Uterus (tissue), 4 donors: ENCODE results near the gene AADACL4. TPM values are rescaled to one million over a fixed set of nuclear protein-coding genes. Genes with fewer than 3 reads are reported as not detected.

ENCODE experiments used
- DNase-seq, 2 donors: peaks; one replicate each; pipeline ENCODE4 v3.0.0-alpha.2; 2019 to 2020
- H3K27ac ChIP-seq, 2 donors: fragments of 200-600 bp; sonication (generic); 1 replicate in 1 of 2; 2 replicates in 1 of 2; pipeline ENCODE4 v1.5.1; 2016 to 2018
- H3K27me3 ChIP-seq, 2 donors: fragments of 200-600 bp; sonication (generic); one replicate each; pipeline ENCODE4 v1.5.1; 2018 to 2019; ENCODE audit warnings: control low read depth in 1 of 2
- H3K36me3 ChIP-seq, 2 donors: fragments of 200-600 bp; sonication (generic); one replicate each; pipeline ENCODE4 v1.5.1; 2019; ENCODE audit warnings: control low read depth in 1 of 2
- H3K4me1 ChIP-seq, 2 donors: fragments of 200-600 bp; sonication (generic); one replicate each; pipeline ENCODE4 v1.5.1; 2018 to 2019; ENCODE audit warnings: control low read depth in 1 of 2
- H3K4me3 ChIP-seq, 2 donors: fragments of 200-600 bp; sonication (generic); 1 replicate in 1 of 2; 2 replicates in 1 of 2; pipeline ENCODE4 v1.5.1; 2018 to 2019; ENCODE audit warnings: mild to moderate bottlenecking in 1 of 2
- H3K9me3 ChIP-seq, 2 donors: fragments of 200-600 bp; sonication (generic); one replicate each; pipeline ENCODE4 v1.5.1; 2019; ENCODE audit warnings: control low read depth in 1 of 2
- CTCF ChIP-seq, 4 experiments: fragments of 200-600 bp in 2 of 4; fragments of 450-650 bp in 2 of 4; sonication (generic) in 2 of 4; IDR thresholded peaks; one replicate each; pipeline ENCODE4 v1.5.1; 2016 to 2019; ENCODE audit warnings: antibody characterized with exemption in 4 of 4, mild to moderate bottlenecking in 2 of 4, moderate library complexity in 1 of 4
- POLR2A ChIP-seq, 2 donors: fragments of 450-650 bp; IDR thresholded peaks; one replicate each; pipeline ENCODE4 v1.6.1; 2016; ENCODE audit warnings: antibody characterized with exemption in 2 of 2, mild to moderate bottlenecking in 1 of 2, moderate library complexity in 1 of 2
- intact Hi-C: fragments of 100-400 bp; cut with DNase I; formaldehyde crosslinking; loops from one replicate; pipeline ENCODE4 v1.15.1; 2023; ENCODE audit warnings: low total_unique reads
- total RNA-seq, 4 donors: library from RNA; depleted of rRNA in 3 of 4; stranded (reverse); fragments of >200 nt in 3 of 4; gene quantifications; one replicate each; pipeline versions ENCODE4 v1.1.0 to v1.2.4, GENCODE V29; 2014 to 2023
- donor health status: DM: yes; HTN: yes; CAD: no.

Gene AADACL4
- total RNA-seq, 4 donors from 2014 or later, result 0.14 to 0.46 TPM; not detected in 2

- H3K36me3 ChIP-seq, result no peaks in the 10 kb centered on the region
- H3K4me1 ChIP-seq, result no peaks in the 10 kb centered on the region
- no peak for DNase-seq
- no peaks in the 10 kb centered on the region for H3K9me3 ChIP-seq
- no peak overlapping the region for H3K27ac ChIP-seq
- no peak for TF ChIP-seq POLR2A (IDR thresholded peaks at IDR 0.05)
- no peak for TF ChIP-seq CTCF (IDR thresholded peaks at IDR 0.05)
- intact Hi-C loops, result no loop called here
- H3K4me3 ChIP-seq, result no peak overlapping the region
- H3K27me3 ChIP-seq, result no peaks in the 10 kb centered on the region
Observed at GRCh38 chr1:12706061-12706460, 62.2 kb downstream of the AADACL4 start.

DNA sequence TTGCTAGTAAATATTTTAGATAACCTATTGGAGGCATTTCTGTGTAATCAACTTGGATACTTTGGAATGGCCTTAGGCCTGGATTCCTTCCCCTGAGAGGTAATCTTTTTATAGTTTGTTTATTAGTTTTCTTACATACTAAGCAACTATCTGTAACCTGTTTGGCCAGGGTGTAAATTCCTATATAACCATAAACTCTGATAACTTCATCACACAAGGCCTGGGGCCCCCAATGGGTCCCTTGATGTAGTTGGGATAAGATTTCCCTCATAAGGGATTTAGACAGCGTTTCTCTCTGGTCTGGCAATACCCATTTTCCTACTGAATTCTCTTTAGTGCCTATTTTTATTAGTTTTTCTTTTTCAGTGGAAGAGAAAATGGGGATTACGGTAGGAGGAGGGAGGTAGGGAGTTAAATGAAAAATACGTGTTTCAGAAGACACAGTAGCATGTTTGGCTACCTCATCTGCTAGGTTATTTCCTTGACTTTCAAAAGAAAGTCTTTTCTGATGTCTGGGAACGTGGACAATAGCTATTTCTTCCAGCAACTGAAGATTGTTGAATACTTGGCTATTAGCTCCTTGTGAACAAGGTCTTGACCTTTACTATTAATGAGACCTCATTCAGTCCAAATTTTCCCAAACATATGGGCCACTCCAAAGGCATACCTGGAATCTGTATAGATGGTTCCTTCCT is 64.7 kb downstream of the AADACL4 start:
- H3K4me1 ChIP-seq, result no peaks in the 10 kb centered on the region
- intact Hi-C loops, result no loop called here
- H3K27me3 ChIP-seq, result no peaks in the 10 kb centered on the region
- H3K36me3 ChIP-seq, result no peaks in the 10 kb centered on the region
- DNase-seq, result no peak
- no peaks in the 10 kb centered on the region for H3K9me3 ChIP-seq
- H3K4me3 ChIP-seq, result no peak overlapping the region
- TF ChIP-seq POLR2A (IDR thresholded peaks at IDR 0.05) (no peak), CTCF (IDR thresholded peaks at IDR 0.05) (no peak)
- no peak overlapping the region for H3K27ac ChIP-seq

GRCh38 chr1:12709091-12709491 is 65.2 kb downstream of the AADACL4 start:
- H3K4me3 ChIP-seq, result no peak overlapping the region
- intact Hi-C loops, result no loop called here

GRCh38 chr1:12709696-12710095 is 65.8 kb downstream of the AADACL4 start:
- intact Hi-C loops, result no loop called here
- Histone ChIP-seq H3K27ac (no peak overlapping the region), H3K27me3 (no peaks in the 10 kb centered on the region), H3K4me1 (no peaks in the 10 kb centered on the region), H3K9me3 (no peaks in the 10 kb centered on the region), H3K4me3 (no peak overlapping the region), H3K36me3 (no peaks in the 10 kb centered on the region)
- no peak for TF ChIP-seq POLR2A (IDR thresholded peaks at IDR 0.05)
- TF ChIP-seq CTCF (IDR thresholded peaks at IDR 0.05), result no peak
- DNase-seq, result no peak

More at GRCh38 chr1:12709091-12709491, 65.2 kb downstream of the AADACL4 start:
- H3K27ac ChIP-seq, result no peak overlapping the region
- no peaks in the 10 kb centered on the region for H3K4me1 ChIP-seq
- no peaks in the 10 kb centered on the region for H3K27me3 ChIP-seq
- no peaks in the 10 kb centered on the region for H3K9me3 ChIP-seq
- H3K36me3 ChIP-seq, result no peaks in the 10 kb centered on the region
- no peak for DNase-seq
- no peak for TF ChIP-seq POLR2A (IDR thresholded peaks at IDR 0.05)
- no peak for TF ChIP-seq CTCF (IDR thresholded peaks at IDR 0.05)

GRCh38 chr1:12711536-12711935 is 67.7 kb downstream of the AADACL4 start:
- Histone ChIP-seq H3K4me1 (no peaks in the 10 kb centered on the region), H3K36me3 (no peaks in the 10 kb centered on the region), H3K27me3 (no peaks in the 10 kb centered on the region), H3K27ac (no peak overlapping the region), H3K9me3 (no peaks in the 10 kb centered on the region), H3K4me3 (no peak overlapping the region)
- TF ChIP-seq CTCF (IDR thresholded peaks at IDR 0.05) (no peak), POLR2A (IDR thresholded peaks at IDR 0.05) (no peak)
- no peak for DNase-seq
- intact Hi-C loops, result no loop called here
